ENCODE results near the gene NPBWR2.

NPBWR2 gene

DNA sequence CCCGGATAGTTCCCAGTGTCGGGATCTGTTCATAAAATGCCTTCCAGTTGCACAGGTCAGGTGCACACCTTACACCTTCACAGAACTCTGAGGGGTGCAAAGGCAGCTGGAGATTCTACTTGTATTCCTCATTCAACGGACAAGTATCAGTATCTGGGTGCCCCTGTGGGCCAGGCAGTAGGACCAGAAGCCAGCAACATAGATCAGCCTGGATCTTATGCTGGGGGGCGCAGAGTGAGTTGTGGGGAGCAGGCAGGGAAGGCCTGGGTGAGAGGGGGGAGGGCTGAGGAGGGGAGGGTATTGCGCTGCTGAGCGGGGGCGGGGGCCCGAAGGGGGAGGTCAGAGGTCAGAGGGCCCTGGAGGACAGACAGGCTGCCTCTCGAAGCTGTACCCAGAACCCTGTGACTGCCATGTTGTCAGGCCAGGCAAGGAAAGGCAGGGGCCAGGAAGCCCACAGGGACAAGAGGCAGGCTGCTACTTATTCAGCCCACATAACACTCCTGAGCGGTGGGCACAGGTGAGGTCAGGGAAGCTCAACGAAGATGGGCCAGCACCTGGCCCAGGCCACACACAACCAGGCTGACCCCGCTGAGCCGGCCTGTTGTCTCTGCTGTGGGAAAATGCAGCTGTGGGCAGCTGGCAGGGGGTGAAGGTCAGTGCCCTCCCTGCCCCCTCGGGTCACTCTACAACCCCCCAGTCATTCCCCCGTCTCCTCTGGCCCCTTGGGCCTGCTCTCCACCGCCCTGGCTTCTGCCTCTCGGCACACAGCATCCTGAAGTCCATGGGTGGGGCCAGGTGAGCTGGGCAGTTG is 26.3 kb downstream of the NPBWR2 start:
- Histone ChIP-seq H3K4me1 (ENCODE audit: control insufficient read depth, insufficient read depth, low read length, unreplicated experiment) (peaks cover 23% of the 10 kb centered on the region), H3K27ac (ENCODE audit: low read depth, low read length) (no peak overlapping the region), H2AFZ (ENCODE audit: low read length, unreplicated experiment) (no peak overlapping the region), H3K27me3 (ENCODE audit: insufficient read depth, low read length) (peaks cover 24% of the 10 kb centered on the region), H3K36me3 (ENCODE audit: insufficient read depth, low read length) (no peaks in the 10 kb centered on the region), H3K79me2 (ENCODE audit: control insufficient read depth, insufficient read depth, low read length, unreplicated experiment) (peaks cover 5% of the 10 kb centered on the region), H3K4me3 (ENCODE audit: low read depth, low read length) (peak overlapping the region; percentile 75; the same call in 1 of the 2 replicates)

DNA sequence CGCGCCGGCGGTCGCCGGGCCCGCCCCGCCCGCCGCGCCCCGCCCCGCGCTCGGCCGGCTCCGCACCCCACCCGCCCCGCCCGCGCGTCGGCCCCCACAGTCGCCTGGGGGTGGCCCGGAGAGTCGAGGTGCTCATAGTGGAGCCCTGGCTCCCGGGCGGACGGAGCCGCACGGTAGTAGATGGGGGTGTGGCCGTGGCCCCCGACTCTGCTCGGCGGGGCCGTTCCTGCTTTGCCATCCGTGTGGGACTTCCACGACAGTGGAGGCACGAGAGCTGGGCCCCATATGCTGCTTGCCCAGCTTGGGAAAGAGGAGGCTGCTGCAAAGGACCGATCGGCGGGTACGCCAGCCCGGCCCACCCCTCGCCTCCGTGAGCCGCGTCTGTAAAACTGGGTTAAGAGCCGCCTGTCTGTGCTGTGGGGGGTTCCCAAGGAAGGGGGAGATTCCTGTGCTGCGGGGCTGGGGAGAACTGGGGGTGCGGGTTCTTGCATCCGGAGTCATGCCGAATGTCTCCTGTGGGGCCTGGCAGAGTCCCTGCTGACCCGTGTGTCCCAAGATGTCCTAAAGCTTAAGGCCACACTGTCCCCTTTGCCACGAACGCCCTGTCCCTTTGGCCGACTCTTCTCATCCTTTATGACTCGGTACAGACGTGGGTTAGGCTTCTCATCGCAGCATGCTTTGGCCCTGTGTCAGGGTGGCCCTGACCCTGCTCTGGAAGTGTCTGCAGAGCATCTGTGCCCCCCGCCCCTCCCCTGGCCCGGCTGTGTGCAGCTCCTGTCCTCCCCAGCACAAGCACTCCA is 27.2 kb downstream of the NPBWR2 start, which contains the start of gene OPRL1:
TSS of gene OPRL1 (plus strand) at position 70 of the 800 bp plus-strand sequence. CDS start 12,639 bp downstream, outside the sequence.
- H3K36me3 ChIP-seq (ENCODE audit: insufficient read depth, low read length), result no peaks in the 10 kb centered on the region
- H3K79me2 ChIP-seq (ENCODE audit: control insufficient read depth, insufficient read depth, low read length, unreplicated experiment), result peaks cover 5% of the 10 kb centered on the region
- peaks cover 16% of the 10 kb centered on the region for H3K27me3 ChIP-seq (ENCODE audit: insufficient read depth, low read length)
- no peak within 1 kb of the TSS for H3K27ac ChIP-seq (ENCODE audit: low read depth, low read length)
- H2AFZ ChIP-seq (ENCODE audit: low read length, unreplicated experiment), result peak within 1 kb of the TSS; percentile 93
- peak within 1 kb of the TSS; percentile 98 for H3K4me3 ChIP-seq (ENCODE audit: low read depth, low read length)
- H3K4me1 ChIP-seq (ENCODE audit: control insufficient read depth, insufficient read depth, low read length, unreplicated experiment), result peaks cover 23% of the 10 kb centered on the region

DNA sequence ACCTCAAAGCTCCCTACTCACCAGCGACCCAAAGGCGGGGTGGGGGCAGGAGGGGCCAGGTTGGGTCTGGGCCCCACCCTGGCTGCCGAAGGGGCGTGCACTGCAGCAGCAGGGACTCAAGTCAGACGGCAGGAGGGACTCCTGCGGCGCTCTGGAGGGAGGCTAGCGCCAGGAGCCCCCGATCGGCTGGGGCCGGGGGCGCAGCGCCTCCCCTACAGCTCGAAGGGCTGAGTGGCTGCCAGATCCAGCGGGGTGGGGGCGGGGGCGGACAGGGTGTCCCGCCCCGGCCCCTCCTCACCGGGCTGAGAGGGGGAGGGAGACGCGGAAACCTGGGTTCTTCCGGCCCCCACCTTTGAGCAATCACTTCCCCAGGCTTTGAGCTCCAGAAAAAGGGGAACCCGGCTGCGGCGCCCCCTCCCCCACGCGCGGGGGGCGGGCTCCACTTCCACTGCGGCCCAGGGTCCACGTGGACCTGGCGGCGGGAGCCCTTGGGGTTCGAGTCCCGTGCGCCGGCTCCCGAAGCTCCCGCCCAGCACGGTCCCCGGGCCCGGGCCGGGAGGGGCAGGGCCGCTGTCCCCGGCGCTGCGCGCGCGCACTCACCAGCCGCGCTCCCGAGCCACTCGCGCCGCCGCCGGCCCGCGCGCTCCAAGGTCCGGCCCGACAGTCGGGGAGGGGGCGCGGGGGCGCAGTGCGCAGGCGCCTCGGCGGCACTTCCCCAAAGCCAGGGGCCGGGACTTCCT is 27.9 kb downstream of the NPBWR2 start, which contains the start of gene RGS19:
TSS of gene RGS19 (minus strand) at position 246 of the 740 bp plus-strand sequence. CDS start 2,632 bp downstream, outside the sequence.
- H2AFZ ChIP-seq (ENCODE audit: low read length, unreplicated experiment), result peak within 1 kb of the TSS; percentile 93
- peak within 1 kb of the TSS; percentile 98 for H3K4me3 ChIP-seq (ENCODE audit: low read depth, low read length)
- H3K79me2 ChIP-seq (ENCODE audit: control insufficient read depth, insufficient read depth, low read length, unreplicated experiment), result peaks cover 5% of the 10 kb centered on the region
- H3K27me3 ChIP-seq (ENCODE audit: insufficient read depth, low read length), result peaks cover 8% of the 10 kb centered on the region
- H3K27ac ChIP-seq (ENCODE audit: low read depth, low read length), result no peak within 1 kb of the TSS
- H3K36me3 ChIP-seq (ENCODE audit: insufficient read depth, low read length), result no peaks in the 10 kb centered on the region
- peaks cover 23% of the 10 kb centered on the region for H3K4me1 ChIP-seq (ENCODE audit: control insufficient read depth, insufficient read depth, low read length, unreplicated experiment)

DNA sequence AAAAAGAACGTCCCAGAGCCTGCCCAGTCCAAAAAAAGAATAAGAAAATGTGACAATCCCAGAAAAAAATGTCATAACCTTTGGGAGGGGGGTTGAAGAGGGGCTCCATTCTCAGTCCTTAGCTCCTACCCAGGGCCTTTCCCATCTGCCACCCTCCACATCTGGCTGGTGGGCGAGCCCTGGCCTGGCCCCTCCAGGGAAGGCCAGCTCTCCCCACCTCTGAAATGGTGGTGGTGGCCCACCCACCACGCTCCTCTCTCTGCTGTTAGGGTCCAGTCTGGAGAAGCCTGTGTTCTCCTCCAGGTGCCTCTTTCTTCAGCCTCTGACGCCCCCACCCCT is 28.5 kb downstream of the NPBWR2 start:
- Histone ChIP-seq H2AFZ (ENCODE audit: low read length, unreplicated experiment) (peak overlapping the region; percentile 93), H3K4me1 (ENCODE audit: control insufficient read depth, insufficient read depth, low read length, unreplicated experiment) (peaks cover 23% of the 10 kb centered on the region), H3K4me3 (ENCODE audit: low read depth, low read length) (peak overlapping the region; percentile 98)

DNA sequence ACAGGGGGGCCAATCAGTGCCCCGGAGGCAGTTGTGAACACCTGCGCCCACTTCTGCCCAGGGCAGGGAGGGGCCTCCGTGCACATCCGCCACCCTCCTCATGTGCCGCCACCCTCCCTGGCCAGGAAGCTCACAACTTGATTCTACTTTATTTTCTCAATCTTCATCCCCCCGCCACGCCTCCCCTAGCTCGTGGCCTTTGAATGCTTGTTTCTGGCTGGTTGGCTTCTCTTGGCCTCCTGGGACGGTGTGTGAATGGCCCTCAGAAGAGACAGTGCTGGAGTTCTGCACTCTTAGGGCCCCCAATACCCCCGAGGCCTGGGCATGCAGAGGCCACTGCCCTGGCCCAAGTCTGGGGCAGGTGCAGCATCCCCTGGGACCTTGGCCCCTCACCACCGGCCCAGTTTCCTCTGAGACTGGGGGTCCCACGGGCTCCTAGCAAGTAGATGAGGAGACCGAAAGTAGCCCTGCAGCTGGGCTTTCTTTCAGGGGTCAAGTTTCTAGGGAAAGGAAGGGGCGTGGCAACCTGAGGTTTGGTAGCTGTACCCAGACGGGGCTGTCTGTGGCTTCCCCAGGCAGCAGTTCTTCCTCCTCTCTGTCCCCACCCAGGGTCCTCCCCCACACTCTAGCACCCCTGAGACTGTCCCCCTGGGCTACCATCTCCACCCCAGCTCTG is 29.4 kb downstream of the NPBWR2 start:
- no peak overlapping the region for H3K27ac ChIP-seq (ENCODE audit: low read depth, low read length)
- H3K79me2 ChIP-seq (ENCODE audit: control insufficient read depth, insufficient read depth, low read length, unreplicated experiment), result peaks cover 5% of the 10 kb centered on the region
- H3K36me3 ChIP-seq (ENCODE audit: insufficient read depth, low read length), result no peaks in the 10 kb centered on the region
- peaks cover 21% of the 10 kb centered on the region for H3K4me1 ChIP-seq (ENCODE audit: control insufficient read depth, insufficient read depth, low read length, unreplicated experiment)
- H3K27me3 ChIP-seq (ENCODE audit: insufficient read depth, low read length), result no peaks in the 10 kb centered on the region
- no peak overlapping the region for H2AFZ ChIP-seq (ENCODE audit: low read length, unreplicated experiment)
- H3K4me3 ChIP-seq (ENCODE audit: low read depth, low read length), result peak overlapping the region; percentile 98

More for the DNA sequence above, 28.5 kb downstream of the NPBWR2 start:
- peaks cover 3% of the 10 kb centered on the region; the same call in 1 of the 2 replicates for H3K27me3 ChIP-seq (ENCODE audit: insufficient read depth, low read length)
- no peaks in the 10 kb centered on the region for H3K36me3 ChIP-seq (ENCODE audit: insufficient read depth, low read length)
- H3K27ac ChIP-seq (ENCODE audit: low read depth, low read length), result no peak overlapping the region
- peaks cover 5% of the 10 kb centered on the region for H3K79me2 ChIP-seq (ENCODE audit: control insufficient read depth, insufficient read depth, low read length, unreplicated experiment)

DNA sequence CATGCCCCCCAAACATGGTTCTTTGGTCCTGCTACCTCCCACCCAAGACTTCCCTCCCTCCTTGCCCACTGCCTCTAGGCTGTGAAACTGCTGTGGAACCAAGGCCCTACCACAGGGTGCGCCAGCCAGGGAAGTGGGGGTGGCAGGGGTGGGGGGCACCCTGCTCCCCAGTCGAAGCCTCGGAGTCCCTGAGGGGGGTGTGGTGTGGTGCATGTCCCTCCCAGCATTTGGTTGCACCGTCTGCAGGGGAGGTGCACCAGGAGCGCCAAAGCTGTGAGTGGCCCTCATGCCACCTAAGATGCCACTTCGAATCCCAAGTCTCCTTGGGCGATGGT is 29.9 kb downstream of the NPBWR2 start:
- peaks cover 19% of the 10 kb centered on the region for H3K4me1 ChIP-seq (ENCODE audit: control insufficient read depth, insufficient read depth, low read length, unreplicated experiment)
- no peak overlapping the region for H3K27ac ChIP-seq (ENCODE audit: low read depth, low read length)
- no peaks in the 10 kb centered on the region for H3K27me3 ChIP-seq (ENCODE audit: insufficient read depth, low read length)
- H2AFZ ChIP-seq (ENCODE audit: low read length, unreplicated experiment), result no peak overlapping the region
- H3K36me3 ChIP-seq (ENCODE audit: insufficient read depth, low read length), result no peaks in the 10 kb centered on the region
- no peak overlapping the region for H3K4me3 ChIP-seq (ENCODE audit: low read depth, low read length)
- H3K79me2 ChIP-seq (ENCODE audit: control insufficient read depth, insufficient read depth, low read length, unreplicated experiment), result peaks cover 5% of the 10 kb centered on the region

DNA sequence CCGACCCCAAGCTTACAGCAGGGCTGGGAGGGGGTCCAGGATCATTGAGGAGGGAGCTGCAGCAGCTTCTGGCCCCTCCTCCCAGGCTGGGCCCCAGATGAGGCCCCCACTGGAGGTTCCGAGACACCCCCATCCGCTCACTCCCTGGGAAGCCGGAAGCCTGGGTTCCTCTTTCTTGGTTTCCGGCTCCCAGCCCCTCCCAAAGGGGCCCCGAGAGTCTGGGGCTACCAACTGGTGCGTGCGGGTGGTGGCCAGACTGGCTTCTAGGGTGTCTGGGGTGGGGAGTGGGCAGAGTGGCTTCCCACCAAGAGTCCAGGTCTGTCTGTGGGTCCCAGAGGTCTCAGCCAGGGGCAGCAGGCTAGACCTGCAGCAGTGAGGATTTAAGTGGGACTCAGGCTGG is 30.3 kb downstream of the NPBWR2 start:
- Histone ChIP-seq H3K4me1 (ENCODE audit: control insufficient read depth, insufficient read depth, low read length, unreplicated experiment) (peaks cover 19% of the 10 kb centered on the region), H3K79me2 (ENCODE audit: control insufficient read depth, insufficient read depth, low read length, unreplicated experiment) (peaks cover 5% of the 10 kb centered on the region), H2AFZ (ENCODE audit: low read length, unreplicated experiment) (no peak overlapping the region), H3K4me3 (ENCODE audit: low read depth, low read length) (no peak overlapping the region), H3K27me3 (ENCODE audit: insufficient read depth, low read length) (no peaks in the 10 kb centered on the region), H3K27ac (ENCODE audit: low read depth, low read length) (no peak overlapping the region), H3K36me3 (ENCODE audit: insufficient read depth, low read length) (no peaks in the 10 kb centered on the region)

DNA sequence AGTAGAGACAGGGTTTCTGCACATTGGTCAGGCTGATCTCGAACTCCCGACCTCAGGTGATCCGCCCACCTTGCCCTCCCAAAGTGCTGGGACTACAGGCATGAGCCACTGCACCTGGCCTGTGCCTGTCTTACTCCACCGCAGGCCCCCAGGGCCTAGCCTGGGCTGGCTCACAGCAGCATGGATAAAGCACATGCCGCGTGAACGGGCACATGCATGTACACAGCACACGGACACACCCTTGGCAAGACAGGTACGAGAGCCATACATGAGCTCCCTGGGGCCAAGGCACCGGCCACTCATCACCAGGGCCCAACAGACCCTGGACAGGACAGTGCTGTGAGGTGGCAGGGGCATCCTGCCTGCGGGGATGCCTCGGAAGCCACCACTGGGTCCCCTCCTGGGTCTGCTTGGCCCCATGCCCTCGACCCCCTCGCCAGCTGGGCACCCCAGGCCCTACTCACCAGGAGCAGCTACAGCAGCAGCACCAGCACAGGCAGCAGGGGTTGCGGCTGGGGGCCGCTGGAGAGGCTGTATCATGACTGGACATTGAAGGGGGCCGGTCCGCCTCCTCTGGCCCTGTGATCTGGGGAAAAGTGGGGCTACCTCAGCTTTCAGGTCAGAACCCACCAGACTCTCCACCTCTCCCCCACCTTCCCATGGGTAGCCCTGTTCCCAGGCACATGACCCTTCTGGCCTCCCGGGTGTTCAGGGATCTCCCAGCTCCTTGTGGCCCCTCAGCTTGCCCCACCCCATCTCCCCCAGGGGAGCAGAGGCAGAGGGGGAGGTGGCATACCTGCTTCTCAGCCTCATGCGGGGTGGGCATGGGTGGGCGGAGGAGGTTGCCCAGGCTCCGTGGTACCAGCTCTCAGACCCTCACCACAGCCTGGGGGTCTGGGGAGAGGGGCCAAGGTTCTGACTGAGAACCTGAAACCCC is 31.0 kb downstream of the NPBWR2 start:
- H3K4me3 ChIP-seq (ENCODE audit: low read depth, low read length), result no peak overlapping the region
- peaks cover 19% of the 10 kb centered on the region for H3K4me1 ChIP-seq (ENCODE audit: control insufficient read depth, insufficient read depth, low read length, unreplicated experiment)
- H2AFZ ChIP-seq (ENCODE audit: low read length, unreplicated experiment), result no peak overlapping the region
- H3K36me3 ChIP-seq (ENCODE audit: insufficient read depth, low read length), result no peaks in the 10 kb centered on the region
- no peak overlapping the region for H3K27ac ChIP-seq (ENCODE audit: low read depth, low read length)
- peaks cover 5% of the 10 kb centered on the region for H3K79me2 ChIP-seq (ENCODE audit: control insufficient read depth, insufficient read depth, low read length, unreplicated experiment)
- H3K27me3 ChIP-seq (ENCODE audit: insufficient read depth, low read length), result no peaks in the 10 kb centered on the region

DNA sequence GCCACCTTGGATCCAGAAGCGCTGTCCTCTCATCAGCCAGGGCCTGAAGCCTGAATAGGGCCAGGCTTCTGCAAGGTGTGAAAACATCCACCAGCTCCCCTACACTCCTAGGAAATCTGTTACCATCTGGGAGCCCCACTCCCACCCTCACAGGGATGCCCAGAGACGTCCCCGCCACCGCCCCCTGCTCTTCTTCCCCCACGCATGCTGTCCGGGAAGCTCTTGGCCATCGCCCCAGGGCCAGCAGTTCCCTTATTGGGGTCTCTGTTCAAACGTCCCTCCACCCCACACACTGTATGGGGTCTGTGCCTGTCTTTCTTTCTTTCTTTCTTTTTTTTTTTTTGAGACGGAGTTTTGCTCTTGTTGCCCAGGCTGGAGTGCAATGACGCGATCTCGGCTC is 31.8 kb downstream of the NPBWR2 start:
- H3K27ac ChIP-seq (ENCODE audit: low read depth, low read length), result no peak overlapping the region
- no peaks in the 10 kb centered on the region for H3K27me3 ChIP-seq (ENCODE audit: insufficient read depth, low read length)
- H3K36me3 ChIP-seq (ENCODE audit: insufficient read depth, low read length), result no peaks in the 10 kb centered on the region
- peaks cover 18% of the 10 kb centered on the region for H3K4me1 ChIP-seq (ENCODE audit: control insufficient read depth, insufficient read depth, low read length, unreplicated experiment)
- peaks cover 5% of the 10 kb centered on the region for H3K79me2 ChIP-seq (ENCODE audit: control insufficient read depth, insufficient read depth, low read length, unreplicated experiment)
- no peak overlapping the region for H2AFZ ChIP-seq (ENCODE audit: low read length, unreplicated experiment)
- H3K4me3 ChIP-seq (ENCODE audit: low read depth, low read length), result no peak overlapping the region
